GM19023 (cell line): ENCODE results near the gene IL4I1.
A peak's percentile ranks its signal among the peaks of the same experiment; 100 is the strongest.

ENCODE experiments used
- ATAC-seq: cut with Tn5 transposase; IDR thresholded peaks from one replicate; pipeline ENCODE4 v1.9.1; 2021; ENCODE audit warnings: mild to moderate bottlenecking, moderate library complexity; ENCODE audit not compliant: unreplicated experiment

The IL4I1 gene

DNA sequence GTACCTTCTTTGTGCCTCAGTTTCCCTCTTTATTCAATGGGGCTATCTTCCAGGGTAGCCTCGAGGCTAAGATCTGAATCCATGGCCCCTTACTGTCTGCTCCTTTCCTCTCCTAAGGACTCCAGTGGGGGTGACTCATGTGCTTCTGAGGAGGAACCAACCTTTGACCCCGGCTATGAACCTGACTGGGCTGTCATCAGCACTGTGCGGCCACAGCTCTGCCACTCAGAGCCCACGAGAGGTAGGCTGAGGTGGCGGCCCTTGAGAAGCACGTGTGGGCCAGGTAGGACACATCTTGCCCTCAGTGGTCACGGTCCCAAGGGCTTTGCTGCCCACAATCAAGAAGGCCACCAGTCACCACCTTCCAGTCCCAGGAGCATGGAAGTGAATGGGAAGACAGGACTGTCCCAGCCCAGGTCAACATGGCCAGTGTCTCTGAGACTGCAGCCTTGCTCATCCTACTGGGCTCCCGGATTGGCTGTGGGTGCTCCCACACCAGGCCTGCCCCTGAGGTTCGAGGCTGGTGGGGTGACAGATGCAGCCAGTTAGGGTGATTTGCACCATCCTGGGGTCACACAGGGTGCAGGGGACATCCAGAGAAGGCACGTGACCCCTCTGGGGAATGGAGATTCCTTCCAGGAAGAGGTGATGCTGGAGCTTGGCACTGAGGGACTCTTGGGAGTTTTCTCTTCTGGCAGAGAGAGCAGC is 16.4 kb downstream of the IL4I1 start:
- ATAC-seq = no peak

DNA sequence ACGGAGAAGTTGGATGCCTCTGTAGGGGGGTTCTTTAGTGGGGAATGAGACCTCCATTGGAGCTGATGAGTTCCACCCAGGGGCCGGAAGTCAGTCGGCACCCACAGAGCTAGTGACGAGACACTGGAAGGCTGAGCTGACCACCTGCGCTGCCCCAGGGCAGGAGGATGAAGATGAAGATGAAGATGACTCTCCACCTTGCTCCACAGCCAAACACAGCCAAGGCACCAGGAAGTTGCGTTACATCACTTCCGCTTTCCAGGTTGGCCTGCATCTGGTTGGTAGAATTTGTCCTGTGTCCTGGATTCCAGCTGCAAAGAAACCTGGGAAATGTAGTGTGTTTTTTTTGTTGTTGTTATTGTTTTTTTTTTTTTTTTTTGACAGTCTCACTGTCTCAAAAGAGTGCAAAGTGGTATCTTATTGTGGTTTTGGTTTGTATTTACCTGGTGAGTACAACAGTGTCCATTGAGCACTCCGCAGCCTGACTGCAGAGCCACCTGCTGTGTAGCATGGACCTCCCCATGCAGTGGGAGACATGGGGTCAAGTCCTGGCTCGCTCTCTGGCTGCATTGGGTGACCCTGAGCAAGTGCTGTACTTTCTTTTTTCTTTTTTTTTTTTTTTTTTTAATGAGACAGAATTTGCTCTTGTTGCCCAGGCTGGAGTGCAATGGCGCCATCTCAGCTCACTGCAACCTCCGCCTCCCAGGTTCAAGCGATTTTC is 17.3 kb downstream of the IL4I1 start:
- ATAC-seq = no peak

DNA sequence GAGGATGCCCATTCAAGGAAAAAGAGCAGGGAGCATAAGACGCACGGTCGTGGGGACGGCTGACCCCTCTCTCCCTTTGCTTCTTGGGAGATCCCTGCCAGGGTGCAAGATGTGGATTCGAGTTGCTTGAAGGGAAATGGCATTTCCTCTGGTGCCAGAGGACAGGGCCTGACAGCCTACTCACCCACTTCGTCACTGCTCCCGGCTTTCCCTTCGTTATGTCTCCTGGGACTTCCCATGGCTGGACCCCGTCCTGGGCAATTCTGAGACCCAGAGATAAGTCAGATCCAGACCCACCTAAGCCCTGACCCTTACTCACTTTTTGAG is 18.0 kb downstream of the IL4I1 start:
- no peak for ATAC-seq

DNA sequence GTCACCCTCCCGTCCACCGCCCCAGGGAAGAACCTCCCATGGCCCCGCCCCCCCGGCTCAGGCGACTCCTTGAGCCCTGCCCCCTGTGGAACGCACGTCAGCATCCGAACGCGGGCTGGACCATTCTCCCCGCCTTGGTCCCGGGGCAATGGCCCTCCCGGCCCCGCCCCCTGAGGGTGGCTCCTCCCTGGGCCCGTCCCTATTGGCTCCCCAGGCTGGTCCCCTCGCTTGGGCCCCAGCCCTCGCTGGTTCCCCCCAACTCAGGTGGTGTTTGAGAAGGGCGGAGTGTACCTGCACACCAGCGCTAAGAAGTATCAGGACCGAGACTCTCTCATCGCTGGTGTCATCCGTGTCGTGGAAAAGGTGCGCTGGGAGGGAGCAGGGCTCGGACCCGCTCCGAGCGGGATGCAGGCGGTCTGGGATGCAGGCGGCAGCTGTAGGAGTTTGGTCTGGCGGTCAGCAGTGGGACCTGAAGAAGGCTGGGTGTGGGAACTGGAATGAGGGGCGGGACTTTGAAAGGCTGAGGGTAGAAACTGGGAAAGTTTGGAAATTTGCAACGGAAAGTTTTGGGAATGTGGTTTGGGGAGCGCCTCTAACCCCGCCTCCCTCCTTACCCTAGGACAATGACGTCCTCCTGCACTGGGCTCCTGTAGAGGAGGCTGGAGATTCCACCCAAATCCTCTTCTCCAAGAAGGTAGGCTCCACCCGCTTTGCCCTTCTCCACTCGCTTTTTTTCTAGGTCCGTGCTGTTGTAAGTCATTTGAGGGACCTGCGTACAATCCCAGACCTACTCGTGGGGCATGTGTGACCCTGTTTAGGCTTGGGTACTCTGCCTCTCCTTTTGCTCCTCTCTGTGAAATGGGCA is 18.6 kb downstream of the IL4I1 start:
- ATAC-seq = peak; percentile 47

DNA sequence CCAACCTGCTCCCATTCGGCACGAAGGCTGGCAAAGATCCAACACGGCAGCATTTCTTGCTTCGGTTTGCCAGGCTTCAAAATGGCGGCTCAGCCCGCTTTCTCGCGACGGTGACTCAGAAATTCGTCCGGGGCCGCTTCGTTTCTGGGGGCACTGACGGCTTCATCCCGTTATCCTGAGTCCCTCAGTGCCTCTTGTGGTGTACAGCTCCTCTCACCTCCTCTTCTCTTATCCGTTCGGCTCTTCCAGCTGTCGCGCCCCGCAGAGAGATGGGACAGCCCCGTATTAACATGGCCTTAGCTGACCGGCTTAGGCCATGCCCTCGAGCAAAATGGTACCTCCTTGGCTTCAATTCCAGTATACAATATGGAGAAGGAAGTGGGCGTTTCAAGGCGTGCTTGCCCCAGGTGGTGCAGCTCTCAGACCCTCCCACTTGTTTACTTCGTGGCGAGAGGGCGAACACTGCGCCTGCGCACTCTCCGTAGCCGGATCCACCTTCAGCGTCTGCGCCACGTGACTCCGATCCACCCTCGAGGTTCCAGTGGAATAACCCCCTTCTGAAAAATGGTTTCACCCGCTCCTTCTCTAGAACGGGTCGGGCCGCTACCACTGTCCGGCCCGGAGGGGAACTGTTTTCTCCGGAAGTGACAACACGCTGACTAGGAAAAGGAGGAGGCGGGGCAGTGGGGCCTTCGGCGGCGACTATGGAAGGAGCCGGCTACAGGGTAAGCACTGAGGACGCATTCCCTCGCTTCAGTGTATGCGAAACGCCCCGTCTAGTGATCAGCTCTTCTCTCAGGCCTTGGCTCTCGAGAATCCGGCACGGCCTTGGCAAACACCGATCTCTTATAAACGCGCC is 19.4 kb downstream of the IL4I1 start, which contains the start of the genes AKT1S1 and TBC1D17:
Gene AKT1S1 (minus strand): TSS at position 336 of the 859 bp plus-strand sequence. CDS start 4,060 bp downstream, outside the sequence.
Gene TBC1D17 (plus strand): TSS at position 683 of the 859 bp plus-strand sequence. CDS start 22 bp downstream, at position 705.
- peak; percentile 52 for ATAC-seq

DNA sequence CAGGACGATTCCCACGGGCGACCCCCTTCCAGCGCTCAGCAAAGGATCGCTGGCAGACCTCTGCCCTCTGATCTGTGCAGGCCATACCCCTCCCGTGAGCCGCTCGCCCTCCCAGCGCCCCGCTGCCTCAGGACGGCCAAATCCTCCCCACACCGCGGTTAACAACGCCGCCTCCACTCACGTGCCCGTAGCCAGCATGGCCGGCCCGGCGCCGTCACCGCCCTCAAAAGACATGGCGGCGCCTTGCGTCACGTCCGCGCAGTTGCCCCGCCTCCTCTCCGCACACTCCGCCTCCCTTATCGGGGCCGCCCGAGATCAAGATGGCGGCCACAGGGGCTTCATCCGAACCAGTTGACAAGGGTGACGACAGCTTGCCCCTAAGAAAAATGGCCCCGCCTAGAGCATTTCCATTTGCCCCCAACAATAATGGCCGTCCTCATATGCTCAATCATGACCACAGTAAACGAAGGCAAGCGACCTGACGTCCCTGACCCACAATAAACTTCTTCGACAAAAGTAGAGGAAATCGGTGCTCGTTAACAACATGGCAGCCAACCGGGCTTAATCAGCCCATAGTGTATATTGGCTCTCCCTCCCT is 20.2 kb downstream of the IL4I1 start:
- peak; percentile 49 for ATAC-seq

DNA sequence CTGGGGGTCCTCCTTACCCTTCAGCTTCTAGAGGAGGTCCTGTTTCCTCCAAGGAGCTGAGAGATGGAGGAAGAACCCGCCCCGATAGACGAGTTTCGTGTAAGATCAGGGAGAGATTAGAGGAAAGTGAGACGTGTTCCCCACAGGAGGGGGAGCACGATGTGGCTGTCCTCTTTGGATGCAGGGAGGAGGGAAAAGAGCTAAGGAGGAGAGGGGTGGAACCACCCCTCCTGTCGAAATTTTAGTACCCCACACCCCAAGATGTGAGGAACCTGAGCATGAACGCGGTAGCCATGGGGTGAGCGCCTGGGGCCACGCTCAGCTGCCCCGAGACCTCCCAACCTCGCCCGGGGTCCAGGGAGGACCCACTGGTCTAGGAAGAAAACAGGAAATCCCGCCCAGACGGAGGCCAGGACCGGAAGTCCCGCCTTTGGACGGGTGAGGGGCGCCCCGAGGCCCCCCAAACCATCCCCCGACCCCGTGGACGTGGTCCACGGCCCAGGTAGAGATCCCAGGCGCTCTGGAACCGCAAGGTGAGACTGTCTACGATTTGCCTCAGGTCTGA is 20.7 kb downstream of the IL4I1 start:
- no peak for ATAC-seq

DNA sequence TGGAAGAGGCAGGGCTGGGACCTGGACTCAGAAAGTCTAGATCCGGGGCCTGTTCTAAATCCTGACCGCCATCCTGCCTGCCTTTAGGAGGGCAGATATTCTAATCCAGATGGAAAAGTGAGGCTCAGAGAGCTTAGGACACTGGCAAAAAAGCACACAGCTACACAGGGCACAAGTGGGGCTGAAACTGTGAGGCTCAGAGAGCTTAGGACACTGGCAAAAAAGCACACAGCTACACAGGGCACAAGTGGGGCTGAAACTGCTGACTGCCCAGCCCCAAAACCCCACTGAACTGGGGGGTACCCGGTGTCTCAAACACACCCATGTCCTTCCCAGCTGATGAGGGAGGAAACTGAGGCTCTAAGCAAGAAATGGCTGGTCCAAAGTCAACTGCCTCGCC is 21.5 kb downstream of the IL4I1 start:
- no peak for ATAC-seq

DNA sequence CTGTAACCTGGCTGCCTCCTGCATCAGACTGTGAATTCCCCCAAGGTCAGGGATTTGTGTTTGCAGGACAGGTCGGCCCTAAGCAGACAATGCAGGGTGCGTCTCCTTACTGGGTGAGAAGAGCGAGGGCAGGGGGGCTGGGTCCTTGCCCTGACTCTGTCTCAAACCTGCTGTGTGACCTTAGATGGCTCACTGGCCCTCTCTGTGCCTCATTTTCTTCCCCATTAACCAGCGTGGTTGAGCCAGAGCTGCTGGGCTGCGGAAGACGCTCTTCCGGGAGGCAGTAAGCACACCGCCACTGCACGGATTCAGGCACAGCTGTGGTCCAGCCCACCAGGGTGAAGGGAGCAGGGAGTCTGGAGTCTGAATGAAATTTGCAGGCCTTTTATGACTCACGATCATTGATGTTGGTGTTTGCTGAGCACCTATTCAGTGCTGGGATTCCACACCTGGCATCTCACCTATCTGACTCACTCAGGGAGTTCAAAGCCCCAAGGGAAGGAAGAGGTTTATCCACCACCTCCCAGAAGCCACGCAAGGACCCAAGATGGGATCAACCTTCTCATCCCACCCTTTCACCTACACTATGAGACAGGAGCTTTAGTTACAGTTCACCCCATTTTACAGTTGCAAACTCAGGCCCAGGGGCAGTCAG is 22.1 kb downstream of the IL4I1 start:
- no peak for ATAC-seq

DNA sequence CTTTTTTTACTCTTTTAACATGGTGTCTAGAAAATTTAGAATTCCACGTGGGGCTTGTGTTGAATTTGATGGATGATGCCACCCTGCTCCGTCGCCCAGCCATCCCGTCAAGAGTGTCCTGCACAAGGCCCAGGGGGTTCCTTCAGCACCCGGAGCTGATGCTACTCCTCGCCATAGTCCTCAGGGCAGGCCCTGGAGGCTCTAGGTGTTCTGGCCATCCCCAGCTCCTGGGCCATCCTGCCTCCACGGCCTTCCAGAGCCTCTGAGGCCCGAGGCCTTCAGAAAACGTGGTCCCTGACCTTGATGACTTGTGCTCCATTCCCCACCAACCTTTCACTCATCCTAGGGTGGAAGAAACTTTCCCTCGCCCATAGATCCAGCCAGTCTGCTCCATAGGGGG is 22.9 kb downstream of the IL4I1 start:
- no peak for ATAC-seq

DNA sequence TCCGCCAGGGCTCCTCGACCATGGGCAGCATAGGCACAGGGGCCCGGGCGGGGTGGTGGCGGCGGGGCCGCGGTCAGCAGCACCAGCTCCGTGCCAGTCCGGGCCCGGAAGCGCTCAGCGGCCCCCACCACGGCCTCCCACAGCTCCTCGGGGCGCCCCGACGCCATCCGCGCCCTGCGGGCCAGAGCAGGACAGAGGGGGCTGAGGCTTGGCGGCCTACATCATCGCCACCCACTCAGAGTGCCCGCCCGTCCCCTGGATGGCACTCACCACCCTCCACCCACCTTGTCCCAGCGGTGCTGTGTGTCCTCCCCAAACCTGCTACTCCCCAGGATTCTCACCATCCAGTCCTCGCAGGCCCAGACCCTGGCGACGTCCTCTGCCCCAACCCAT is 23.6 kb downstream of the IL4I1 start:
- ATAC-seq = no peak

DNA sequence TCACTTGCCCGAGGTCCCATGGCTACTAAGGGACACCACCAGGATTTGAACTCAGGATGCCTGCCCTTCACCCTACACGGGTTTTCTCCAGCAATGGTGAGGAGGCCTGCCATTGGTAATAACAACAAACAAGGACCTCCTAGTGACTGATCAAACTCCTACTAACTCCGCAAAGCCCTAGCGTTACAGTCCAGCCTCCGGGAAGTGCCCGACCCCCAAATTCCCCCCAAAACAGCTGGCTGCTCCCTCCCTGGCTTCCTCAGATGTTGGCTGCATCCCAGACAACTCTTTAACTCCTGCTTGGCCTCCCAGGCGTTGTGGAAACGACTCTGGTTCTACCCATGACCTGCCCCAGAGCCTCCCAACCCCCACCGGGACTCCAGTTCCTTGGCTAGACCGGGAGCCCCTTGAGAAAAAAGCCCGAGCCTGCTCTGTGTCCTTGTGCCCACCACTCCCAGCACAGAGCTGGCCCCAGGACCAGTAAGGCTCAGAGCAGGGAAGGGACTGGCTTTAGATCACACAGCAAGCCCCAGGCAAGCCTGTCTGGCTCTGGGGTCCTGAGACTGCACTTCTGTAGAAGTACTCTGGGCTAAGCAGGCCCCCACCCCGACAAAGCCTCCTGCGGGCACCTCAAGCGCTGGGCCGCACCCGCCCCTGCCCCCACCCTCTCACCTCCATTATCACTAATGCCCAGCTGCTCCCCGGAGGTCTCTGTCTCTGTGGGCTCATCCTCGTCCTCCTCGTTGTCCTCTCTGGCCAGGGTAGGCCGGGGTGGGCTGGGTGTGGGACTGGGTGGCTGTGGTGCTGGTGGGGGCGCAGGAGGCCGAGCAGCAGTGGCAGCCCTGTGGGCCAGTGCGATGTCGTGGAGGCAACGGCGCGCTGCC is 24.2 kb downstream of the IL4I1 start:
- ATAC-seq = no peak

DNA sequence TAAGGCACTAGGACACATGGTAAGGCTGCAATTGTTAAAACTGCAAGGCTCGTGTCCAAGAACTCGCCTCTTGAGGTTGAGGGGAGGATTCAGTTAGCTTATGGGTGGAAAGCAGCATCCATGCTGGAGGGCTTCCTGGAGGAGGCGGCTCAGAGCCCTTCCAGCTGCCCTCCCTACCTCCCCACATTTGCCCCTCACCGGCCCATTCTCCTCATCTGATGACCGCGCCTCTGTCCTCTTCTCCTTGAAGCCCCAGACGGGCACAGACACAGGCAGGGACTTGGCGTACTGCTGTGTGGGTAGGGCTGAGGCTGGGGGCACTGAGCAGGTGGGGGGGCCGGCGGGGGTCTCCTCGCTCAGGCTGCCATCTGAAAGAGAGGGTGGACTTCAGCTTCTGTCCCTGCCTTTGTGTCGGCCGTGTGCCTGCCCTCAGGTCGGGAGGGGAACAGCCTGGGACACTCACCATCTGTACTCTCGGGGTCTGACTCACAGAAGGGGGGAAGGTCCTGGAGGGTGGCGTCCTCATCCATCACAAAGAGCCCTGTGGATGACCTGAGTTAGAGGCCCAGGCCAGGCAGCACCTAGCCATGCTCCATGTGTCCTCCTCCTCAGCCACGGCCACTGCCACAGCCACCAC is 25.2 kb downstream of the IL4I1 start:
- ATAC-seq = no peak

DNA sequence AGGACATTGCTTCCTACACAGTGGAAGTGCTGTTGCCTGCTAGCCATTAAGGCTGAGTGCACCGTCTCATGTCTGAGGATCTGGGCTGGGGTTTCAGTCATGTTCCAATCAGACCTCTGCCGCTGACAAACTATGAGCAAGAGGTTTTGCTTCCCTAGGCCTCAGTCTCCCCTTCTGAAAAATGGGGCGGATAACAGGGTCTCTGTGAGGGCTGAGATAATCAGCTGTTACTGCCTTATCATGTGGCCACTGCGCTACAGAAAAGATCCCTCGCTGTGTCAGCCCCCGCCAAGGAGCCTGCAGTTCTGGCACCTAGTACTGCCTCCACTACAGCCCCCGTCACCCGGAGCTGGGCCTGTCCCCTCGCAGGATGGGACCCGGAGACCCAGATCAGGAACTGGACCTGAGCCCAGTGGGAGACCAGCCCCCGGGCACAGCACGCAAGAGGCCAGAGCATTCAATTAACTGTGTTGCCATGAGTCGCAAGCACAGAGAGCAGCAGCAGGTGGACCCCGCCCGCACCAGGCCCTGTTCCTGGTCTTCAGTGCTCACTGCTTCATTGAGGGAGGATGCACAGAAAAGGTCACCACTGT is 26.3 kb downstream of the IL4I1 start:
- ATAC-seq = no peak

DNA sequence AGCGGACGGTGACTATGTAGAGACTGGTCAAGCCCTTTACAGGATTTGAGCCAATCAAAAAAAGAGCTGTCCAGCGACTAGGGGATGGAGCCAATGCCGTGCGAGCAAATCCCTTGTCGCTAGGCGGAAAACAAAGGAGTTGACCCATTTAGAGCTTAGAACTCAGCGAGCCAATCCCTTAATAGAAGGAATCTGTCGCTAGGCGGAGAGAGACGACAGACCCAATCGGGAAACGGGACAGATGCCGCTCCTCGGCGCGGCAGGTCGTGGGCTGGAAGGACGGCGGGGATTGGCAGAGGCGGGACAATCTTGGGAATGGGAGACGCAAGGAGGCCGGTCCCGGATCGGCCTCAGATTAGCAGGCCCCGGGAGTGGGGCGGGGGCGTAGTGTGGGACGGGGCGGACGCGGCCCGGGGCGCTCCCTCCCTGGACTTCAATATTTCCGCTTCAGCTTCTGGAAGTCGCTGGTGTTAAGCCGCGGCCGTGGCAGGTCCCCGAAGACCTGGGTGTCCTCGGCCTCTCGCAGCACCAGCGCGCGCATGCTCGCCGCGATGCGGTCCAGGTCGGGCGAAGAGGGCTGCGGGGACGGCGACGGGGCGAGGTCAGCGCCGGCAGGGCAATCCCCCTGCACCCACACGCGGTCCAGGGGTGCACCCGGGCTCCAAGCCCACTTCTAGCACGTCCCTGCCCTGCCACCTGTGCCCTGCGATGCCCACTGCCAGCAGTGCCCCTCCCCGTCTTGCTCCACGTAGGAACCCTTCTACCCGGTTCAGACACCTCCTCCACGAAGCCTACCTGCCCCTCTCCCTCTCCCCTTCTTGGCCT is 27.0 kb downstream of the IL4I1 start:
- peak; percentile 67 for ATAC-seq

DNA sequence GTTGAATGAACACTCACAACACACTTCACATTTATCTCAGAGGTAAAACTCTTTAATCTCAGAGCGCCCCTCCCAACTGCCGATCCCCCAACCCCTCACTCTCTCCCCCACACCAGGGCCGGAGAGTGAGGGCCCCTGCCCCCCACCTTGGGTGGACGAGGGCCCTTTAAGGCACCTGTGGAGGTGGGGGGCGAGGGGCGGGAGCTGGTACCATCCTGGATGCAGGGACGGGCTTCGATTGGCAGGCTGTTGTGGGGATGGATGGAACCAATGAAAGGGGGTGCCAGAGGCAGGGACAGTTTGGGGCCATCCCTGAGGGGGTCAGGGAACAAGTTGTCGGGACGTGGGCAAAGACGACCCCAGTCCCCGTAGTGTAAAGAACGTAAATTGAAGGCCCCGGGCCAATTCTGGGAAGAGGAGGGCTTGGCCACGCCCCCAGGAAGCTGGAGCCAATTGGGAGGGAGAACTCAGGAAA is 27.6 kb downstream of the IL4I1 start:
- peak; percentile 5 for ATAC-seq
